Measurements from ENCODE around the gene RDX. TPM values are rescaled to one million over a fixed set of nuclear protein-coding genes. Genes with fewer than 3 reads are reported as not detected.

The RDX gene
- total and polyA plus RNA-seq, 2 of the 13 experiments (the other 11 are each of a cell fraction or from before 2014, with no cell fraction given): 20.7 to 63.1 TPM

- 95% methylated on average over 6 of the region's 6 CpGs for WGBS (ENCODE audit: low lambda C conversion rate)
- in situ Hi-C loops (cut with HindIII; ENCODE audit: extremely low pct_ligation_motif_present, low pct_unique_long_range_greater_than_20kb): no loop called here
- ATAC-seq: no peak
Observed at GRCh38 chr11:110131386-110132123, 164.9 kb downstream of the RDX start.

GRCh38 chr11:110130642-110131238, 165.7 kb downstream of the RDX start:
- Histone ChIP-seq H2AFZ (ENCODE audit: low read length) (no peak overlapping the region), H3K27ac (ENCODE audit: extremely low read length, insufficient read depth, low read length) (no peak overlapping the region), H3K9ac (ENCODE audit: insufficient read depth, low read depth, low read length) (no peak overlapping the region), H3K27me3 (ENCODE audit: control insufficient read depth in 1 of 2, insufficient read depth in 2 of 2, low read length in 2 of 2) (no peaks in the 10 kb centered on the region), H3K9me3 (ENCODE audit: low read length) (no peaks in the 10 kb centered on the region), H3K36me3 (replicated peaks in 1 of 2; ENCODE audit: control insufficient read depth in 1 of 2, insufficient read depth in 2 of 2, low read length in 2 of 2) (no peaks in the 10 kb centered on the region), H3K4me1 (ENCODE audit: insufficient read depth, low read length) (peaks cover 3% of the 10 kb centered on the region), H3K4me2 (ENCODE audit: low read depth, low read length) (no peak overlapping the region), H4K20me1 (ENCODE audit: insufficient read depth, low read length) (no peaks in the 10 kb centered on the region), H3K4me3 (replicated peaks in 1 of 3; ENCODE audit: insufficient read depth in 1 of 3, low read depth in 2 of 3, low read length in 3 of 3) (no peak overlapping the region), H3K79me2 (ENCODE audit: insufficient read depth, low read length) (no peaks in the 10 kb centered on the region)
- DNase-seq (ENCODE audit: low spot score) (no peak), ATAC-seq (no peak), FAIRE-seq (no peak)
- 96% methylated on average over 10 of the region's 10 CpGs for WGBS (ENCODE audit: low lambda C conversion rate)
- ChIA-PET POLR2A (no interaction called here), CTCF (ENCODE audit: low intra/inter-chr PET ratio, low total read pairs) (no interaction called here)
- in situ Hi-C loops (cut with HindIII; ENCODE audit: extremely low pct_ligation_motif_present, low pct_unique_long_range_greater_than_20kb): no loop called here
- no TSS peak for BruUV-seq (replicated peaks)
- intact Hi-C loops (cut with micrococcal nuclease; ENCODE audit: unreplicated experiment): no loop called here
- TF ChIP-seq HNF4G (IDR thresholded peaks at IDR 0.05; ENCODE audit: borderline replicate concordance, low read depth, low read length) (no peak), HNF4G (CRISPR knock-in tag; IDR thresholded peaks at IDR 0.05; ENCODE audit: borderline replicate concordance, low read depth) (no peak), MEIS2 (CRISPR knock-in tag; IDR thresholded peaks at IDR 0.05) (no peak), KDM5A (IDR thresholded peaks at IDR 0.05; ENCODE audit: borderline replicate concordance, low read length) (no peak), KMT2B (CRISPR knock-in tag; IDR thresholded peaks at IDR 0.05) (no peak), MXI1 (IDR thresholded peaks at IDR 0.05; ENCODE audit: borderline replicate concordance, low read depth, low read length) (no peak), ZNF362 (CRISPR knock-in tag; IDR thresholded peaks at IDR 0.05; ENCODE audit: borderline replicate concordance) (no peak), ETV5 (CRISPR knock-in tag; IDR thresholded peaks at IDR 0.05; ENCODE audit: borderline replicate concordance) (no peak), ZNF878 (CRISPR knock-in tag; IDR thresholded peaks at IDR 0.05) (no peak), NFIB (CRISPR knock-in tag; IDR thresholded peaks at IDR 0.05; ENCODE audit: borderline replicate concordance) (no peak)

More at GRCh38 chr11:110131386-110132123, 164.9 kb downstream of the RDX start:
- CTCF ChIA-PET (ENCODE audit: low intra/inter-chr PET ratio, low total read pairs): no interaction called here
- Histone ChIP-seq H3K4me1 (ENCODE audit: insufficient read depth, low read length) (no peaks in the 10 kb centered on the region), H4K20me1 (ENCODE audit: insufficient read depth, low read length) (no peaks in the 10 kb centered on the region), H3K27ac (ENCODE audit: extremely low read length, insufficient read depth, low read length) (no peak overlapping the region), H3K79me2 (ENCODE audit: insufficient read depth, low read length) (no peaks in the 10 kb centered on the region), H3K36me3 (replicated peaks in 1 of 2; ENCODE audit: control insufficient read depth in 1 of 2, insufficient read depth in 2 of 2, low read length in 2 of 2) (no peaks in the 10 kb centered on the region), H3K4me2 (ENCODE audit: low read depth, low read length) (no peak overlapping the region), H3K9ac (ENCODE audit: insufficient read depth, low read depth, low read length) (no peak overlapping the region), H3K27me3 (ENCODE audit: control insufficient read depth in 1 of 2, insufficient read depth in 2 of 2, low read length in 2 of 2) (no peaks in the 10 kb centered on the region), H3K4me3 (replicated peaks in 1 of 3; ENCODE audit: insufficient read depth in 1 of 3, low read depth in 2 of 3, low read length in 3 of 3) (no peak overlapping the region), H2AFZ (ENCODE audit: low read length) (no peak overlapping the region), H3K9me3 (ENCODE audit: low read length) (no peaks in the 10 kb centered on the region)
- no peak for DNase-seq (ENCODE audit: low spot score)
- no peak for FAIRE-seq
- BruUV-seq (replicated peaks): no TSS peak
- TF ChIP-seq MAFK (conservative IDR thresholded peaks at IDR 0.05 in 1 of 2, IDR thresholded peaks at IDR 0.05 in 1 of 2; ENCODE audit: low read length in 2 of 2) (peak in 1 of 2 experiments; percentile 23; a peak in 1 of 4 replicates), ZNF652 (CRISPR knock-in tag; IDR thresholded peaks at IDR 0.05; ENCODE audit: borderline replicate concordance, low read depth) (0 out of 2 replicates have a peak, but pooled peaks have one; percentile 22), CBX1 (IDR thresholded peaks at IDR 0.05; ENCODE audit: low read depth) (no peak)
- POLR2A ChIA-PET: no interaction called here
- intact Hi-C loops (cut with micrococcal nuclease; ENCODE audit: unreplicated experiment): no loop called here

Measured in HepG2 (cell line).